Ureter (tissue), 1 donor: ENCODE results near the gene RPS6KA2. TPM values are rescaled to one million over a fixed set of nuclear protein-coding genes. Genes with fewer than 3 reads are reported as not detected.
A peak's percentile ranks its signal among the peaks of the same experiment; 100 is the strongest.

ENCODE experiments used
- DNase-seq: peaks from one replicate; pipeline ENCODE4 v3.0.0-alpha.2; 2020; ENCODE audit warnings: low spot score
- total RNA-seq: library from RNA; stranded (reverse); gene quantifications from one replicate; pipeline ENCODE4 v1.2.4, GENCODE V29; 2023
- donor health status: DM: yes; HTN: yes; CAD: no.

Gene RPS6KA2
- total RNA-seq, 1 donor from 2014 or later: 85.3 TPM

DNA sequence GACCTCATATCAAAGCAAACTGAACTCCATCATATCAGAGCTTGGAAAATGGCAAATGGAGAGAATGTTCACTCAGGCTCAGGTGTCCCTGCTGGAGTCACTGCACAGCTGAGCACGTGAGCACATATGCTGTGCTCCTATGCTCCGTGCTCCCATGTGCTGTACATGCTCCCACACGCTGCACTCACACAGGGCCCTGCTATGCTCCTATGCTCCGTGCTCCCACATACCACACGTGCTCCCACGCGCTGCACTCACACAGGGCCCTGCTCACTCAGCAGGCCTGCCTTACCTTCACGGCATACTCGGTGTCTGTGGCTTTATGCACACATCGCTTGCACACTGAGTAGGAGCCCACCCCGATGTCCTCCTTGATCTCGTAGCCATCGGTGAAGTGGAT is 178.6 kb downstream of the RPS6KA2 start:
- DNase-seq: no peak

- DNase-seq: no peak
These were observed 180.4 kb downstream of the RPS6KA2 start for GRCh38 chr6:166446567-166447065.

- no peak for DNase-seq
These were observed 180.9 kb downstream of the RPS6KA2 start for GRCh38 chr6:166446146-166446545.

GRCh38 chr6:166444446-166444845 is 182.6 kb downstream of the RPS6KA2 start:
- DNase-seq: no peak

DNA sequence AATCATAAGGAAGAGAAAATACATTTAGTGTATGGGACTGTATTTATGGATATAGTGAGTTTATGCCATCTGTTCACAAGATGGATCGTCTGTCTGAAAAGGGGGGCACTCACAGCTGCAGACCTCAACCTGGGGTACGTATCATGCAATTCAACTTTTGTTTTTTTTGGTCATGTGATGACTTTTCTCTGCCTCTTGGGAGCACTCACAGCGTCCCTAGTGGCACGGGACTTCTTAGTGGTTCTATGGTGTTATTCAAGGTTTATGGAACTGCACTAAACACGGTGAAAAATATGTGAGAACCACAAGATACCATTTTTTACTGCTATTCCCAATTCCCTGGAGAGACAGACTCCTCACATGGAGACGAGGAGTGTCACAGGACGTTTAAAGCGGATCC is 183.9 kb downstream of the RPS6KA2 start:
- no peak for DNase-seq

DNA sequence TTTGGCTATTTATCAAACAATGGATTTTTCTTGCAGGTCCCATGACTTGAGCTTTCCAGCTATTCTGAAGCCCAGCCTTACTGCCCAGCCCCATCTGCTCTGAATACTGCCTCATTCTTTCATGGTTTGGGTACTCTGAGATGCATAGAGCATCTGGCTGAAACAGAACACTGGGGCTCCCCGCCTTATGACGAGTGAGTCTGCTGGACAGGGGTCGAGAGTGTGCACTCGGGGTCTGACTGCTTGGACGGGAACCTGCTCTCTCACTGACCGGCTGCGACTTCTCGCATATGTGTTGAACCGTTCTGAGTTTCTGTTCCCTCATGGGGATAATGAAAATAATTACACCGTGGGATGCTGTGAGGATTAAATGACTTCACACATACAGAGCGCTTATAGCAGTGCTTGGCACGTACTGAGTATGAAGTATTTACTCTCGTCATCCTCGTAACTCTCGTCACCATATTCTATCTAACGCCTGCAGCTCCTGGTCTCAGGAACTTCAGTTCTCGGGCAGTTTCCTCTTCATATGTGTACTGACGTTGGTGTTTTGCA is 184.8 kb downstream of the RPS6KA2 start:
- DNase-seq: no peak

GRCh38 chr6:166441325-166442078 is 185.5 kb downstream of the RPS6KA2 start:
- no peak for DNase-seq

DNA sequence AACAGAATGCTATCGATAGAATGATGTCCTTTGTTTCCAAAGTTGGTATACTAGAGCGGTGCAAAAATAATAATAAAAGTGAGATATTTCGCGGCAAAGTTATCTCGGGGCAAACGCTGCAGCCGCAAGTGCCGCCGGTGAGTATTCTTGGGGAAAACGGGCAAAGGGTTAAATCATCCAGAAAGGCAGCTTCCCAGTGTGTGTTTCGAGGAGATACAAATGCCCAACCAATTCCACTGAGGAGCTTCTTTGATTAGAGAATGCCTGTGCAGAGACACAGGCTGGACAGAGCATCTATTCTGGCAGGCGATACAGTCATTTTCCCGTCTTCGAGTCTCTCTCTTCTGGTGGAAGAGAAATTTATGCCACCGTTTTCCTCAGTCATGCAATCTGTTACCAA is 186.3 kb downstream of the RPS6KA2 start:
- DNase-seq: no peak

DNA sequence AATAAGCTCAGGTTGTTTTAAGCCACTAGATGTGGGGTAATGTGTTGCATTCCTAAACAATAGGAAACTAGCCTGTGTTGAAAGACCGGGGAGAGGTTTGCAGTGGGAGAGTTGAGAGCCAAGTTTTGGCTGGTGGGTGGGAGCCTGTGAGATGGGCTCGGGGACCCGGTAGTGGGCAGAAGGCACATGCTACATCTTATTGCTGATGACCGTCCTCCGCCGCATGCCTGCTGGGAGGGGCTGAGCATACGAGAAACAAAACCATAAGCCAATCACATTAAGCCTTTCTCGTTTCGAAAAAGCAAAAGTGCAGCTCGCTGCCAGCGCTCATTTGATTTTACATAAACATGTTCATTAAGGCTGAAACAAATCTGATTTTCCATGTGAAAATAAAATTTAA is 186.9 kb downstream of the RPS6KA2 start:
- DNase-seq: no peak

DNA sequence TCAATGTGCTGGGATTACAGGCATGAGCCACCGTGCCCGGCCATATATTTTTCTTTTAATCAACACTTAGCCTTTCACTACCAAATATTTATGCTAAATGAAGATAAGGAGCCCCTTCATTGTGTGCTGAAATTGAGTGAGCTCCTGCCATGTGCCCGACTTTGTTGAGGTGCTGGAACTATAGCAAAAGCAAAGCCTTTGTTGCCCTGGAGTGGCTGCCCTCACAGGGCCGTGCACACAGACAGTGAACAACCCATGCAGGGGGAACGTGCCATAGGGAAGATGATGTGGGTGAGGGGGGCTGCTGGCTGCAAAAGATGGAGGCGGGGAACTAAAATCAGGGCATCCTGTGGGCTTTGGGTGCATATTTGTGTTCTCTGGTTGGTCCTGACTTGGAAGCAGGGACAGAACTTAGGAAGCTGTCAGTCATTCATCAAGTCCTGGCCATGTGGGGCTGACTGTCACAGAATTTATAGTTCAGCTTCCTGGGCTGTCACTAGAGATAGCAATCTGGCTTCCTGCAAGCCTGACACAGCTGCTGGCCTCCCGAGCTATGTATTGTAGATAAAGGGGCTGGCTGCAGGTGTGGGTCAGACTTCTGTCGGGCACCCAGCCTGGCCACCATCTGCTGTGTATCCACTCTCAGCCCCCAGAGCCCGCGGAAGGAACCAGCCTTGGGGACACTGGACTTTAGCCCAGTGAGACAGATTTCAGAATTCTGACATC is 187.5 kb downstream of the RPS6KA2 start:
- no peak for DNase-seq

DNA sequence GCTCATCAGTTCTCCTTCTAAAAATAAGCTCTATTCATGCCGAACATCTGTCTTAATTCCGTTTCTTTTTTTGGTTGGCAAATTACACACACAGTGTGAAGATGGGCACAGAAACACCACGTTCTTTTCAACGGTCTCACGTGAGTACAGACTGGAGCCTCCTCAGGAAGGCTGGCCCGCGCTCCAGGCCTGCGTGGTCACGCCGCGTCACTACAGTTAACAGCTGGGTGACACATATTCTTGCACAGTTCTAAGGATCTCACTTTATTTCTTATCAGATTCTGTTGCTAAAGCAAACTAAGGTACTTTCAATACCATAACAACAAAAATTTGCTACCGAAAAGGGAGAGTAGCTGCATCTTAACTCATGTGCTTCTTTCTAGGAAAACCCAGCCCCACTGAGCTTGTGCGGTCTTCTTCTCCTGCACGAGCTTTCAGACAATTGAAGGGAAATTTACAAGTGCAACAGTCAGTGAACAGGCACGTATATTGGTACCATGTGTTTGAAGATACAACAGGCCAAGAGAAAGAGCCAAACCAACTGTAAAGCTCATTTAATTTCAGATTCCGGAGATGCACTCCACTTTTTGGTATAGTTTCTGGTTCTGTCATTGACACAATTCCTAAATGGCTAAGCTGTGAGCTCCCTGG is 188.7 kb downstream of the RPS6KA2 start:
- no peak for DNase-seq

DNA sequence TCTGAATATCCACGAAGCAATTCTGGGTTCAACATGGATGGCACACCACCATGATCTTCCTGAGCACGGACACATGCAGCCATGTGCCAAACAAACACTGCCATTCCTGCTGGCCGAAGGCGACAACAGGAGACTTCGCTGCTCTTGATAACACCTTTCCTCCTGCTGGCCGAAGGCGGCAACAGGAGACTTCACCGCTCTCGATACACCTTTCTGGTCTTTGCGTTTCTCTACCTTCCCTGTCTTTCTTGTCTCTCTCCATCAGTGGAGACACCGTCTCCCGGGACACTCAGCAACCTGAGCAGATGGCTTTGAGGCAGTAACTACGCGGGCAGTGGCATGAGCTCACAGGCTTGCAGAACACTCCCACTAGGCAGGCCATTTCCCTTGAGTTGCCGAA is 189.4 kb downstream of the RPS6KA2 start:
- peak; percentile 26 for DNase-seq

GRCh38 chr6:166436195-166437139 is 190.6 kb downstream of the RPS6KA2 start:
- DNase-seq: peak; percentile 39

DNA sequence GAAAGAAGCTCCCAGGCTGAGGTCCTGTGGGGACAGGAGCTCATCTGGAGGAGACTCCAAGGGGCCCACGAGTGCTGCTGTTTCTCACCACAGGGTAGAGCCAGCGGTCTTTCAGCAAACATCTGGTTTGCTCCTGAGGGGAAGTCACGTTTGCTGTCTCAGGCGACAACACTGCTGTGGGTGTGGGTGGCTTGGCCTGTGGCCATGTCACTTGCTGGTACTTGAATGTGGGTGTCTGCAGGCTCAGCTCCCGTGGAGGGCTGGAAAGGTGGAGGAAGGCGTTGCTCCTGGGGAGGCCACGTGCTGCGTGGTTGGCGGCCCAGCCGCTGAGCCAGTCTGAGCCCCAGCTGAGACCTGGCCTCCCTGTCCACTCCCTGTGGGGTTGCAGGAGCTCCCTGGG is 191.5 kb downstream of the RPS6KA2 start:
- DNase-seq: peak; percentile 53

- peak; percentile 9 for DNase-seq
These were observed 192.7 kb downstream of the RPS6KA2 start for GRCh38 chr6:166434336-166434735.

- DNase-seq: no peak
These were observed 194.0 kb downstream of the RPS6KA2 start for GRCh38 chr6:166433096-166433495.

GRCh38 chr6:166430269-166430668 is 196.8 kb downstream of the RPS6KA2 start:
- DNase-seq: no peak

- no peak for DNase-seq
These were observed 202.6 kb downstream of the RPS6KA2 start for GRCh38 chr6:166424431-166424830.

- no peak for DNase-seq
These were observed 203.3 kb downstream of the RPS6KA2 start for GRCh38 chr6:166423781-166424180.

- no peak for DNase-seq
These were observed 203.9 kb downstream of the RPS6KA2 start for GRCh38 chr6:166423051-166423745.
